Eye (tissue), 1 donor: ENCODE data around the gene KIF25.

Source experiments
- DNase-seq: peaks from one replicate; pipeline ENCODE4 v3.0.0-alpha.2; 2015

KIF25 gene

GRCh38 chr6:168039301-168039700 is 41.8 kb downstream of the KIF25 start:
- DNase-seq = no peak

GRCh38 chr6:168039849-168040248 is 42.4 kb downstream of the KIF25 start:
- DNase-seq = no peak

DNA sequence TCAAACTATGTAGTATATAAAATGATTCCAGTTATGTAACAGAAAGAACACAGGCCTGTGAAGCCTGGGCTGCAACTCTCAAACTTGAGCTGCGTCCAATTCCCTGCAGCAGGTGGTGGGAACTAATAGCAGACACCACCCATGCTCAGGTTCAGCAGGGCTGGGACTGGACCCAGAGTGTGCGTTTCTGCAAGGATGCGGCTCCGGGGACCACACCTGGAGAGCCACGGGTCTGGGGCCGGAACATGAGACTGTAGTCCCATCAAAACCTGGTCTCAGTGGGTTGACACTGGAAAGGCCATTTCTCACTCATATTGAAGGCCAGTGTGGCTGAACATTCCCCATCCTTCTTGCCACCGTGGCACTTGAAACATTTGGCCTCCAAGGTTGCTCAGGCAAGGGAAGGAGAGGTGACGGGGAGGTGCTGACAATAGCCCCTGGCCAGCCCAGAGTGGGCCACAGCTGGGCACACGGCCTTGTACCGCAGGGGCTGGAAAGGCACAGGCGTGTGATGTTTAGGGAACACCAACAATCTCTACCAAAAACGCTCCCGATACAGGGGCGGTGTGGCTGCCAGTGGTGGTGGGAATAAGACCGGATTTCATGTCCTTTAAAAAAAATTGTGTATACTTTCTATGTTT is 43.5 kb downstream of the KIF25 start:
- DNase-seq = no peak

- DNase-seq = no peak
Measured at GRCh38 chr6:168041928-168042327, 44.5 kb downstream of the KIF25 start.

- DNase-seq = no peak
Measured at GRCh38 chr6:168042426-168043192, 45.1 kb downstream of the KIF25 start.

DNA sequence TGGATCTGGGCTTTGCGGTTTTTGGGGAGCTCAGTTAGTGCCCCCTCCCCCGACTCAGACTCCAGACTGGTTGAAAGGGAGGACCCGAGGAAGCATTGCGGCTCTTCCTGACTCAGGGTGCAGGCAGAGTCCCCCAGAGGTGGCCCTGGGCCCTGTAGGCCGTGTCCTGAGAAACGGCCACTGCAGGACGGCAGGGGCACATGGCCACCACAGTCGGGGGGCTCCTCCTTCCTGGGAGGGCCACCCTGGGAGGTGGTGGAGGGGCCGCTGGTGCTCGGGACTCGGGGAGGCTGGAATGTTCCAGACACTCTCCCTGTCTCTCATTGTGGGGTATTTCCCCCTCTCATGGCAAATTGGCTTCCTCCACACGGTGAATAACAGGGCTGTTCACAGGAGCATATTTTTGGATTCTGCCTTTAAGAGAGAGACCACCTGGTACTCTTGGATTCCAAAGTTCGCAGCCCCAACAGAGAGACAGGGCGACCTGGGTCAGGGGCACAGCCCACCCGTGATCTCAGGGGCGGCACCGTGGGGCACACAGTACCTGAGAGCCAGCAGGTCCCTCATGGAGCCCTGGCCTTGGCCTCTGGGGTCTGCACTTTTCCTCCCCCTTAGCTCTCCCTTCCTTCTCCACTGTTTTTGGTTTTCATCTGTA is 45.8 kb downstream of the KIF25 start:
- DNase-seq = no peak

DNA sequence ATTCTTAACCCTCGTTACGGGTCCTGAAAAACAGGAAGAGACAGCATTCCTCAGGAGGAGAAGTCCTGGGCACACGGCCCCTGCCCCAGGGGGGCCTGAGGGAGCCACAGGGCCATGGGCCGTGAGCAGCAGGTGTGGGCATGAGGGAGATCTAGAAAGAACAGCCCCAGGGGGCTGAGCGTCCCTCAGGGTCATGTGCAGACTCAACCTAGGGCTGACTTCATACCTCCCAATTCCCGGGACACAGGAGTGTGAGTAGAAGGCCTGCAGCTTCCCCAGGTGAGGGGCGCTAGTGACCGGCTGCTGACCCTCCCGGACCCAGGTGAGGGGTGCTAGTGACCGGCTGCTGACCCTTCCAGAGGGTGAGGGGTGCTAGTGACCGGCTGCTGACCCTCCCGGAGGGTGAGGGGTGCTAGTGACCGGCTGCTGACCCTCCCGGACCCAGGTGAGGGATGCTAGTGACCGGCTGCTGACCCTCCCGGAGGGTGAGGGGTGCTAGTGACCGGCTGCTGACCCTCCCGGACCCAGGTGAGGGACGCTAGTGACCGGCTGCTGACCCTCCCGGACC is 46.5 kb downstream of the KIF25 start:
- no peak for DNase-seq

DNA sequence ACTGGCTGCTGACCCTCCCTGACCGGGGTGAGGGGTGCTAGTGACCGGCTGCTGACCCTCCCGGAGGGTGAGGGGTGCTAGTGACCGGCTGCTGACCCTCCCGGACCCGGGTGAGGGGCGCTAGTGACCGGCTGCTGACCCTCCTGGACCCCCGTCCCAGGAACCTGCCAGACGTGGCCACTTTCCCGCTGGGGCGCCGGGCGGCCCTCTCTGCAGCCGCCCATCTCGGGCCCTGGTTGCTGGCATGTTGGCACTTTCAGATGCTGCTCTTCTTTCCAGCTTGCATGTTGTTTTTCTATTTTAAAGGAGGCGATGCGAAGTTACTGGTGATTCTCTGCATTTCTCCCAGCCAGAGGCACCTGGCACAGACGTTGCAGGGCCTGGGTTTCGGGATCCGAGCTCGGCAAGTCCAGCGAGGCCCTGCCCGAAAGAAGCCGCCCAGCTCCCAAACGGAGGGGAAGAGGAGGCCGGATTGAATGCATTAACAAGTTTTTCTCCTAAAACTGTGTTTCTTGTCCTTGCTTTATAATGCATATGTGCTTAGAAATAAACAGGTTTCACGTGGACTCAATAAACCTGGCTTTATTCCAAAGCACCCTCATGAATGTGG is 47.2 kb downstream of the KIF25 start:
- no peak for DNase-seq

GRCh38 chr6:168045141-168045691 is 47.7 kb downstream of the KIF25 start:
- no peak for DNase-seq

DNA sequence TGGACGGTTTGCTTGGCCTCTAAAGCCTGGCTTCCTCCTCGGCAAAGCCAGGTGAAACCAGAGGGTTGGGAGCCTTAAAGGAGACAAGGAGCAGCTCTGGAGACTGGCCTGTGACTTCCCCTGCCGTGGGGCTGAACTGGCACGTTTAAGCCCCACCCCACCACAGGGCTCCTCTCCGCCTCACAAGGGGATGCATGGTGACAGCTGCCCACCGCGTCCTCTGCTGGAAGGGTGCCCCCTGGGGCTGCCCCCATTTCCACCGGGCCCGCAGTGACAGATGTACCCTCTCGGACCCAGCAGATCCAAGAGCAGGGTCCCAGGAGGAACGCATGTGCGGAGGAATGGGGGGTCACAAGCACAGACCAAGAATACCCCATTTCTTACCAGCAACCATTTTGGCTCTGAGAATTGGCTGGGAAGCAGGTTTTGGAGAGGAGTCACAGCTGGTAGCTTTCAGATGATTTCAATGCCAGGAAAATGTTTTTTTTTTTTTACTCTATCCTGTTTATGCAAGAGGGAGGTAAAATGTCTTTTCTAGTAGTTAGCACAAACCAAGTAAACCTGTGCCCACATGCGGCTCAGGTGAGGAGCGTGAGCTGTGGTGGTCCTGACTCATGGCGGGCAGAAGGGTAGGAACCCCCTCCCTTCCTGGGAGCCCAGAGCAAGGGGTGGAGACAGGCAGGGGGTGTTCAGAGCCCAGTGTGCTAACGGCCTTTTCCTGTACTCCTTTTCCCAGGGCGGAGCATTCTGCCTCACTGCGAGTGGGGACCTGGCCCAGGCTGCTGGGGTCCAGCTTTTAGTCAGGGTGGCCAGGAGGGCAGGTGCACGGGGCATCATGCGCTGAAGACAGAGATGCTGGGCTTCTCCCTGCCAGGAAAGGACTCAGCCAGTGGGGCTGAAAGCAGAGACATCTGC is 48.5 kb downstream of the KIF25 start:
- DNase-seq = no peak

DNA sequence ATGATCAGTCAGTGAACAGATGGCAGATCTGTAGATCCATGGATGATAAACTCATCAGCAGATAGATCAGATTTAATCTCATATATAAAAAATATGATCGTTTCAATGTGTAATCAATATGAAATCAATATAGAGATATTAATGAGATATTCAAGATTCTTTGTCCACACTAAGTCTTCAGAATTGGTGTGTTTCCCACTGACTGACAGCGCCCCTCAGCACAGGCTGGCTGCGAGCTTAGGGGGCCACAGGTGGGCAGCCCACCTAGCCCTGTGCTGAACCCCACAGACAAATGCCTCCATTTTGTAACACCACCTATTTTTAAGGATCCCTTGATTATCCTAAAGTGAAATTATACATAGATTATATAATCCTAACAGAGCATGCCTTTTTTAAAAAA is 49.2 kb downstream of the KIF25 start:
- no peak for DNase-seq

GRCh38 chr6:168047841-168048723 is 50.6 kb downstream of the KIF25 start:
- no peak for DNase-seq

DNA sequence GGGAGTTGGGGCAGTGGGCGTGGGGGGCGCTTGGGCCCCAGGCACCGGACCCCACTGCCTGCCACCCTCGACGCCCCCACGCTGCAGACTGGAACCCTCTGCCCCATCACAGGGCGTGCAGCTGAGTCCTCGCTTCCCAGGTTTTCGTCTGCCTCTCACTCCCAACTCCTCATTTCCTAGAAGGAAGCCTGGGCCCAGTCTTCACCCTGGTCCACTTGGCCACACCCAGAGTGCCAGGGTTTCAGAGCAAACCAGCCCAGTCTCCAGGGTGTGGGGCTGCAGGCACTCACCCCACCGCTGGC is 51.2 kb downstream of the KIF25 start:
- no peak for DNase-seq

DNA sequence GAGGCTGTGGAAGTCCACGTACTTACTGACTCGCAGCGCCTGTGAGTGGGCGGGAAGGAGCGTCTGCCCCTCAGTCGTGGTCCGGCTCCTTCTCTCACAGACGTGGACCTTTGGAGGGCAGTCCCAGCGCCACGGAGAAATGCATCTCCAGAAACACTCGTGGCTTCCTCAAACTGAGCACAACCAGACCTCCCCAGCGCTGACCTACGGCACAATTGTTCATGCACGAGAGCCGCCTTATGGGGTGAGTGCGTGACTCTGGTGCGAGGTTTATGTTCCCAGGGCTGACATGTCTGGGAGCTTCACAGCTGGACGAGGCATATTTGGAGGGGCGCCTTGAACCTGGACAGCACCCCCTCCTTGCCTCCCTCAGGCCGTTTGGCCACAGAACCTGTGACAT is 51.8 kb downstream of the KIF25 start:
- DNase-seq = no peak

DNA sequence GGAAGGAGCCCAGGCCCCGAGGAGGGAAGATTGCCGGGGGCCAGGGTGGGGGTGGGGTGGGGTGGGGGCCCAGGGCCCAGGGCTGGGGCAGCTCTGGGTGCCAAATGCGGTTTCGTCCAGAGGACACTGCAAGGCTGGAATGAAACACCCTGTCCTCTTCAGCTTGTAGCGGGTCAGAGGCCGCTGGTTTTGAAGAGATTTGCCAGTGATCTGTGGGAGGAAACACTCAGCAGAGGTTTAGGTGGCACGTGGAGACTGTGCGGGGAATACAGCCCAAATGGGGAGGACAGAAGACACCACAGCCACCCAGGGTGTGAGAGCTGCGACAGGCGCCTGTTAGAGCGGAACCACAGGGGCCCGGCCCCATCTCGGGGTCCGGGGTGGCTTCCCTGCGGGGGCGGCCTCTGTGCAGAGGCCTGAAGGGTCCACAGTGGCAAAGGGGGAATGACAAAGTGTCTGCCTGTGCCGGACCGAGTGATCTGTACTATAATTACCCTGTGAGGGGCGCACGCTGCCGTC is 52.3 kb downstream of the KIF25 start:
- no peak for DNase-seq

- no peak for DNase-seq
Measured at GRCh38 chr6:168050225-168050880, 52.9 kb downstream of the KIF25 start.

- no peak for DNase-seq
Measured at GRCh38 chr6:168050881-168051586, 53.6 kb downstream of the KIF25 start.

- no peak for DNase-seq
Measured at GRCh38 chr6:168051648-168052047, 54.2 kb downstream of the KIF25 start.

- no peak for DNase-seq
Measured at GRCh38 chr6:168052291-168052891, 54.9 kb downstream of the KIF25 start.
